ENCODE measurements around the gene COG1. TPM values are rescaled to one million over a fixed set of nuclear protein-coding genes. Genes with fewer than 3 reads are reported as not detected.

The COG1 gene, protein sequence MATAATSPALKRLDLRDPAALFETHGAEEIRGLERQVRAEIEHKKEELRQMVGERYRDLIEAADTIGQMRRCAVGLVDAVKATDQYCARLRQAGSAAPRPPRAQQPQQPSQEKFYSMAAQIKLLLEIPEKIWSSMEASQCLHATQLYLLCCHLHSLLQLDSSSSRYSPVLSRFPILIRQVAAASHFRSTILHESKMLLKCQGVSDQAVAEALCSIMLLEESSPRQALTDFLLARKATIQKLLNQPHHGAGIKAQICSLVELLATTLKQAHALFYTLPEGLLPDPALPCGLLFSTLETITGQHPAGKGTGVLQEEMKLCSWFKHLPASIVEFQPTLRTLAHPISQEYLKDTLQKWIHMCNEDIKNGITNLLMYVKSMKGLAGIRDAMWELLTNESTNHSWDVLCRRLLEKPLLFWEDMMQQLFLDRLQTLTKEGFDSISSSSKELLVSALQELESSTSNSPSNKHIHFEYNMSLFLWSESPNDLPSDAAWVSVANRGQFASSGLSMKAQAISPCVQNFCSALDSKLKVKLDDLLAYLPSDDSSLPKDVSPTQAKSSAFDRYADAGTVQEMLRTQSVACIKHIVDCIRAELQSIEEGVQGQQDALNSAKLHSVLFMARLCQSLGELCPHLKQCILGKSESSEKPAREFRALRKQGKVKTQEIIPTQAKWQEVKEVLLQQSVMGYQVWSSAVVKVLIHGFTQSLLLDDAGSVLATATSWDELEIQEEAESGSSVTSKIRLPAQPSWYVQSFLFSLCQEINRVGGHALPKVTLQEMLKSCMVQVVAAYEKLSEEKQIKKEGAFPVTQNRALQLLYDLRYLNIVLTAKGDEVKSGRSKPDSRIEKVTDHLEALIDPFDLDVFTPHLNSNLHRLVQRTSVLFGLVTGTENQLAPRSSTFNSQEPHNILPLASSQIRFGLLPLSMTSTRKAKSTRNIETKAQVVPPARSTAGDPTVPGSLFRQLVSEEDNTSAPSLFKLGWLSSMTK
- total RNA-seq, result 10 to 100 TPM; 18.0 to 22.0 TPM

DNA sequence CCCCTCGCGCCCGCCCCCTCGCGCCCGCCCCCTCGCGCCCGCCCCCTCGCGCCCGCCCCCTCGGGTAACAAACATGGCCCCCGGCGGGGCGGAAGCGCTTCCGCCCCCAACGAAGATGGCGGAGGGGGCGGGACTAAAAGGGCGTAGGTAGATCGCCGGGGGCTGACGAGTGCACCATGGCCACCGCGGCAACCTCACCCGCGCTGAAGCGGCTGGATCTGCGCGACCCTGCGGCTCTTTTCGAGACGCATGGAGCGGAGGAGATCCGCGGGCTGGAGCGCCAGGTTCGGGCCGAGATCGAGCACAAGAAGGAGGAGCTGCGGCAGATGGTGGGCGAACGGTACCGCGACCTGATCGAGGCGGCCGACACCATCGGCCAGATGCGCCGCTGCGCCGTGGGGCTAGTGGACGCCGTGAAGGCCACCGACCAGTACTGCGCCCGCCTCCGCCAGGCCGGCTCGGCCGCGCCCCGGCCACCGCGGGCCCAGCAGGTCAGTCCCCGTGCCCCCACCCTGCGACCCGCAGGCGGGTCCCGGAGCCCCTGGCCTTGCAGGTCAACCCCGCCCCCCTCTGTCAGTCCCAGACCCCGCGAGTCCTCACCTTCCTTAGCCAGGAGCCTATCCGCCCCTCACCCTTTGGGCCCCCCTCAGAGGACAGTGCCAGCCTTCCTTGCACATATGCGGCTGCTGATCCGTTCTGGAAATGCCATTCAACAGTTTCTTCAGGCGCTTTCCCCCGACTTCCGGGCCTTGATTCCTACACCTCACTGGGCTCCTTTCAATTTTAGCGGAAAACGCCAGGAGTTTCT is at the start of gene COG1:
TSS of gene COG1 (plus strand) at position 162 of the 808 bp plus-strand sequence. CDS start at position 177, 15 bp downstream.

Other genes with a start within 250 kb of the COG1 start
- gene SLC39A11, start 100.4 kb upstream of the COG1 start, total RNA-seq, result 10 to 100 TPM; 28.6 to 34.4 TPM
- under 1 TPM; 0.33 to 0.34 TPM for gene SSTR2, start 28.0 kb upstream of the COG1 start, total RNA-seq
- not detected for gene CPSF4L, start 68.8 kb downstream of the COG1 start, total RNA-seq
- gene CDC42EP4, start 118.9 kb downstream of the COG1 start, total RNA-seq, result 10 to 100 TPM; 14.0 to 26.8 TPM